Dermis blood vessel endothelial cell (primary cell): ENCODE results near the gene SOX9. TPM values are rescaled to one million over a fixed set of nuclear protein-coding genes. Genes with fewer than 3 reads are reported as not detected.

Source experiments
- DNase-seq: peaks from one replicate; pipeline ENCODE4 v3.0.0; 2010
- total RNA-seq: library from RNA; depleted of rRNA; stranded (reverse); fragments of >200 nt; gene quantifications from 2 replicates; pipeline ENCODE4 v1.2.3, GENCODE V29; 2014

Gene SOX9
- total RNA-seq, 1 donor from 2014 or later = 0.17 TPM

GRCh38 chr17:72162569-72162968 lies 41.7 kb downstream of the SOX9 start:
- DNase-seq = no peak

GRCh38 chr17:72163474-72163873 lies 42.7 kb downstream of the SOX9 start:
- no peak for DNase-seq

DNA sequence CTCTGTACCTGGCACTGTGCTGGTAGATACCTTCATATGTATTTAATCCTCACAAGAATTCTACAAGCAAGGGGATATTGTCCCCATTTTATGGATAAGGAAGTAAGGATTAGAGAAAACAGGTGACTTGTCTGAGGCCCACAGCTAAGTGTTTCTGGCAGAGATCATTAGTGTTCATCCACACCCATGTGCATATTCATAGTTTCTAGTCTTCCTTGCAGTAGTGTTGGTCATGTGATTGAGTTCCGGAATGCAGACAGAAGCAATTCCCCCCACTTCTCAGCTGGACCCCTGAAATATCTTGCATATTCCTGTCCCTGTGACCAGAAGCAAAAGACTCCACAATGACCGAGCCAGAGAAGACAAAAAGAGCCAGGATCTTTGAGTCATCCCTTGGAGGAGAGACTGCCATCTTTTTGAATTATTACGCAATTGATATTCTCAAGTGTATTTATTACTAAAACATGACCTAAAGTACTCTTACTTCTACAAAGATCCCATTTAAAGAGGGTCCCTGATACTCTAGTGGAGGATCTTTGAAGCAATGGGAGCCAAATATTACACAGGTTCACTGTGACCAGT lies 43.4 kb downstream of the SOX9 start:
- no peak for DNase-seq

DNA sequence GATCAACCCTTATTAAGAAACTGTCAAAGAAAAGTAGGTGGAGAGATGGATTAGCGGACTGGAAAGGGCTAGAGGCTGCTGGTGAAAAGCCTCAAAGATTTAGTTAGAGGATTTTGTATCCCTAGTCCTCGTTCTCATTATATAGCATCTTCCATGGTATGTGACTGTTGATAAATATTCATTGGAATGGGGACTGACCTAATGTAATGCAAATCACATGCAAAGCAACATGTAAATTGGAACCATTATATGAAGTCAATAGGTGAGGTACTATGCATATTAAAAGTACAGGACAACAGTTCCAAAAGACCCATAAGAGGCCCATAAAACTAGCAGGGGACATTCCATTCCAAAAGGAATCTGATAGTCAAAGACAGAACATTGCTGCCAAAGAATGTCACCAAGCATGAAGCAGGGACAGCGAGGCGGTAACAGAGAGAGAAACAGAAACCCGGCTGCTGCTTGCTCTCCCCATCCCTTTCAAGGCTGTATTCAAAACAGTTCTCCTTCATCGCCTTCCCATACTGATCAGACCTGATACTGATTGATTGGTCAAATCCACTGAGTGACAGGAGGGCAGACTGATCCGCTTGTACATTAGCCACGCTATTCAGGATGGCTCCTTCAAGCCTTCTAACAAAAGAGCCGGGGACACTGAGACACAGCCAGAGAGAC lies 44.5 kb downstream of the SOX9 start:
- DNase-seq = no peak

- DNase-seq = no peak
Observed at GRCh38 chr17:72165867-72166439, 45.1 kb downstream of the SOX9 start.

DNA sequence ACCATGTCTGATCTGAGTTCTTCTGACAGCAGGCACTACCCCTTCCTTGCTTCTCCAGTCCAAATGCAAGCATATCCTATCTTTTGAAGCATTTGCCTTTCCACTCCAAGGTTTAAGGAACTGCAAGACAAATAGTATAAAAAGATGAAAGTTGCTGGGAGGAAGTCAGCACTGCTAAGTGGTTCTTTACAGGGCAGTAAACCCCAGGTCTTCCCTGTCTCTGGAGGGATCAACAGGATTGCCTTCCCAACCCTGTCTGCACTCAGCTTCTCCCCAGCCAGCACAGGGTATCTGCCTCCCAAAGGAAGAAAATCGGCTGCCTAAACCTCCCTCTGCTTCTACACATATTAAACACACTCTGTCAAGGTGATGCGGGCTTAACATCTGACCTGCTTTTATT lies 46.8 kb downstream of the SOX9 start:
- no peak for DNase-seq

- no peak for DNase-seq
Observed at GRCh38 chr17:72169823-72170222, 49.0 kb downstream of the SOX9 start.

DNA sequence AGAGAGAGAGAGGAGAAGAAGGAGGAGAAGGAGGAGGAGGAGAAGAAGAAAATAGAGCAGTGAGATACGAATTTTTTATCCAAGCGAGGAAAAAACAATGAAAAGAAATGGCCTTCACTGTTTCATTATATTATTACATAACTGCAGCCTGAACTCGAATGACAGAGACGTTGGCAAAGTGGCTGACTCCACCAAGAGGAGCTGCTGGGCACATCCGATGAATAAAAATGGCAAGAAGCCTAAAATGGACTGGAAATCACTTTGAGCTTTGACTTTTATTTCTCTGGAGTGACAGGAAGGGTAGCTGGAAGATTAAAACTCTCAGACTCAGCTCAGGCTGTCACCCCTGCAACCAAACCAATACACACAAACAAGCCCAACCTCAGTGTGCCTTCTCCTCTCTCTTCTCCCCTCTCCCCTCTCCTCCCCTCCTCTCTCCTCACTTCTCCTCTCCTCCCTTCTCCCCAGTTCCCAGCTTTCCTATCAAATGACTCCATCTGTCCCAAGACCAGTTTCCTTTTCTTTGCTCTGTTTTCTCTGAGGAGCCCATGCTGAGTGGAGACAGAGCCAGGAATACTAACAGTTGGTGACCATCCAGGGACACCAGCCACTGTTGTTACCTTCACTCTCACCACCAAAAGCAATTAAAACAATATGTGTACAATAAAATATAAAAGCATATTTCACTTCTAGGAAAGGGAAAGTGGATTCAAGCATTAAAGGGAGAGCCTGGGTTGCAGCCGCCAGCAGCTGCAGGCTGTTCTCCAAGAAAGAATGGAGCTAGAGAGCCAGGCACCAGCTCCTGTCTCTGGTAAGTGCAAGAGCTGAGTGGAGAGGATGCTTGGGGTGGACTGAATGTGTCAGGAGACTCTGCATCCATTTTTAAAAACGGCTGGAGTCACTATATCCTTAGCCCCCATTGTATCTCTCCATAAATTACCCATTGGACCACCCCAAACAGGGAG lies 51.2 kb downstream of the SOX9 start:
- no peak for DNase-seq

GRCh38 chr17:72173499-72174116 lies 52.8 kb downstream of the SOX9 start:
- DNase-seq = no peak

- no peak for DNase-seq
Observed at GRCh38 chr17:72175263-72175662, 54.4 kb downstream of the SOX9 start.
